Endothelial cell (in vitro differentiated cells): ENCODE measurements around the gene FOSL2. TPM values are rescaled to one million over a fixed set of nuclear protein-coding genes. Genes with fewer than 3 reads are reported as not detected.

Source experiments
- DNase-seq: peaks from one replicate; pipeline ENCODE4 v3.0.0; 2021; ENCODE audit warnings: low spot score
- H3K27ac Mint-ChIP-seq: one replicate; pipeline ENCODE4 v1.8.0; 2021; ENCODE audit warnings: mixed read lengths, inconsistent platforms; ENCODE audit not compliant: unreplicated experiment
- H3K27me3 Mint-ChIP-seq: one replicate; pipeline ENCODE4 v1.8.0; 2021; ENCODE audit warnings: mild to moderate bottlenecking, moderate library complexity, mixed read lengths, inconsistent platforms; ENCODE audit not compliant: unreplicated experiment
- H3K36me3 Mint-ChIP-seq: one replicate; pipeline ENCODE4 v1.8.0; 2021; ENCODE audit warnings: mild to moderate bottlenecking, low read depth, mixed read lengths, inconsistent platforms; ENCODE audit not compliant: unreplicated experiment
- H3K4me1 Mint-ChIP-seq: one replicate; pipeline ENCODE4 v1.8.0; 2021; ENCODE audit warnings: mild to moderate bottlenecking, mixed read lengths, inconsistent platforms; ENCODE audit not compliant: unreplicated experiment
- H3K4me3 Mint-ChIP-seq: one replicate; pipeline ENCODE4 v1.8.0; 2021; ENCODE audit warnings: mild to moderate bottlenecking, mixed read lengths, inconsistent platforms; ENCODE audit not compliant: unreplicated experiment
- H3K9me3 Mint-ChIP-seq: one replicate; pipeline ENCODE4 v1.8.0; 2021; ENCODE audit warnings: mixed read lengths, inconsistent platforms; ENCODE audit not compliant: unreplicated experiment
- total RNA-seq: library from RNA; stranded (reverse); fragmentation: NEBNext Ultra II Directional; extraction: Animal tissue kit (Norgen Biotek cat#: 25700); gene quantifications from one replicate; pipeline ENCODE4 v1.2.1, GENCODE V29; 2021; ENCODE audit not compliant: unreplicated experiment
- TF ChIP-seq, protein P1 (sequence below): fragments of 200-600 bp; sonication (generic); IDR thresholded peaks from one replicate; pipeline ENCODE4 v1.5.0; 2021; ENCODE audit warnings: antibody characterized with exemption; ENCODE audit not compliant: unreplicated experiment

The FOSL2 gene
- total RNA-seq, 1 donor from 2014 or later = 24.4 TPM

GRCh38 chr2:28366496-28367282, 26.0 kb upstream of the FOSL2 start:
- TF ChIP-seq, protein P1, sequence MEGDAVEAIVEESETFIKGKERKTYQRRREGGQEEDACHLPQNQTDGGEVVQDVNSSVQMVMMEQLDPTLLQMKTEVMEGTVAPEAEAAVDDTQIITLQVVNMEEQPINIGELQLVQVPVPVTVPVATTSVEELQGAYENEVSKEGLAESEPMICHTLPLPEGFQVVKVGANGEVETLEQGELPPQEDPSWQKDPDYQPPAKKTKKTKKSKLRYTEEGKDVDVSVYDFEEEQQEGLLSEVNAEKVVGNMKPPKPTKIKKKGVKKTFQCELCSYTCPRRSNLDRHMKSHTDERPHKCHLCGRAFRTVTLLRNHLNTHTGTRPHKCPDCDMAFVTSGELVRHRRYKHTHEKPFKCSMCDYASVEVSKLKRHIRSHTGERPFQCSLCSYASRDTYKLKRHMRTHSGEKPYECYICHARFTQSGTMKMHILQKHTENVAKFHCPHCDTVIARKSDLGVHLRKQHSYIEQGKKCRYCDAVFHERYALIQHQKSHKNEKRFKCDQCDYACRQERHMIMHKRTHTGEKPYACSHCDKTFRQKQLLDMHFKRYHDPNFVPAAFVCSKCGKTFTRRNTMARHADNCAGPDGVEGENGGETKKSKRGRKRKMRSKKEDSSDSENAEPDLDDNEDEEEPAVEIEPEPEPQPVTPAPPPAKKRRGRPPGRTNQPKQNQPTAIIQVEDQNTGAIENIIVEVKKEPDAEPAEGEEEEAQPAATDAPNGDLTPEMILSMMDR = no peak
- peaks cover 10% of the 10 kb centered on the region for H3K27me3 Mint-ChIP-seq
- H3K27ac Mint-ChIP-seq = no peak overlapping the region
- no peak overlapping the region for H3K4me3 Mint-ChIP-seq
- H3K36me3 Mint-ChIP-seq = no peaks in the 10 kb centered on the region
- peaks cover 27% of the 10 kb centered on the region for H3K4me1 Mint-ChIP-seq
- no peaks in the 10 kb centered on the region for H3K9me3 Mint-ChIP-seq
- DNase-seq = no peak

DNA sequence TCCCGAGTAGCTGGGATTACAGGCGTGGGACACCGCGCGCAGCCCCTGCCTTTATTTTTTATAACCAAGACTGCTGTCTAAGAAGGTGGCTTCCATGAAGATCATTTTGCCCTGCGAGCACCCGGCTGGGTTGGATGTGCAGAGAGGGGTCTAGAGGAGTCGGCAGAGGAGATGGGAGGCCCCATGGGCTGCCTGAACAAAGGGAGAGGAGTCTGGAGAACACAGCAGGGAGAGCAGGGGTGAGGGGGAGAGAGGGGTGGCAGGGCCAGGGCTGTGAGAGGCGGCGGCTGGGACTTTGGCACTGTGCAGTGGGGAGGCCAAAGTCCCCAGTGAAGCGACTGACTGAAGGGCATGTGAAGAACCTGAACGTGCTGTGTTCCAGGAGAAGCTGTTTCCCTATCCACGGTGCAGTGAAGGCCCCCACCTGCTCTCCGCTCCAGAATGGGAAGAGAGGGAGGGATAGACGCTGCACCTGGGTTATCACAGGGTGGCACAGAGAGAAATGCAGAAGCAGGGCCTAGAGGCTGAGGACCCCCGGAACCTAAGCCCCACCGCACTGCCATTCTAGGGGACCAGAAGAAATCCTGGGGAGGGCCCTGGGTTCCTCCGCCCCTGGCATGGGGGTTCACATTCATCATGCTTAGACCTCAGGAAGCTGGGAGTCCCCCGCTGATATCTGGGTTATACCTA, 24.8 kb upstream of the FOSL2 start:
- TF ChIP-seq, protein P1 = no peak

DNA sequence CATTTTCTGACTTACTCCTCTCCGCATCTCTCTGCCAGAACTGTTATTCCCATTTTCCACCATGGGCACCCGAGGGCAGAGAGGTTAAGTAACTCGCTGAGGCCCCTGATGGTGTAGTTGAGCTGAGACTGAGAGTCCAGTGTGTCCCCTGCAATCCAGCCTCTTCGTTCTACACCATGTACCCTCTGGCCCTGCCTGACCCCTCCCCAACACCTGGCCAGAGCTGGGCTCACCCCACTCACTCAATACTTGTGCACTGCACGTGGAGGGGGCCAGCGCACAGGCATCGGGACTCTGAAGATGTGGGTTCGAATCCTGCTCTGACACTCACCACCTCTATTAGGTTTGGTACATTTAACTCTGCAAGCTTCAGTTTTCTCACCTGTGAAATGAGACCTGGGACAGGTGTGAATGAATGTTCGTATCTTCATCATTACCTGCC, 24.3 kb upstream of the FOSL2 start:
- Mint-ChIP-seq H3K27ac (no peak overlapping the region), H3K9me3 (no peaks in the 10 kb centered on the region), H3K4me1 (peaks cover 21% of the 10 kb centered on the region), H3K27me3 (peaks cover 7% of the 10 kb centered on the region), H3K36me3 (no peaks in the 10 kb centered on the region), H3K4me3 (no peak overlapping the region)
- DNase-seq = no peak
- TF ChIP-seq, protein P1 = no peak

More for the DNA sequence above, 24.8 kb upstream of the FOSL2 start:
- peaks cover 26% of the 10 kb centered on the region for H3K4me1 Mint-ChIP-seq
- no peaks in the 10 kb centered on the region for H3K9me3 Mint-ChIP-seq
- H3K27me3 Mint-ChIP-seq = peaks cover 7% of the 10 kb centered on the region
- no peak overlapping the region for H3K4me3 Mint-ChIP-seq
- no peak for DNase-seq
- H3K27ac Mint-ChIP-seq = no peak overlapping the region
- no peaks in the 10 kb centered on the region for H3K36me3 Mint-ChIP-seq

GRCh38 chr2:28369358-28369757, 23.3 kb upstream of the FOSL2 start:
- Mint-ChIP-seq H3K4me3 (no peak overlapping the region), H3K27ac (no peak overlapping the region)

More at GRCh38 chr2:28369358-28369757, 23.3 kb upstream of the FOSL2 start:
- no peak for DNase-seq
- H3K36me3 Mint-ChIP-seq = no peaks in the 10 kb centered on the region
- no peaks in the 10 kb centered on the region for H3K9me3 Mint-ChIP-seq
- H3K4me1 Mint-ChIP-seq = peaks cover 21% of the 10 kb centered on the region
- H3K27me3 Mint-ChIP-seq = peaks cover 7% of the 10 kb centered on the region
- TF ChIP-seq, protein P1 = no peak
